Measurements from ENCODE around the gene ARHGAP18. TPM values are rescaled to one million over a fixed set of nuclear protein-coding genes. Genes with fewer than 3 reads are reported as not detected.

The ARHGAP18 gene
- total and polyA plus RNA-seq, 5 donors from 2014 or later: 2.2 to 5.4 (median 5.0) TPM

DNA sequence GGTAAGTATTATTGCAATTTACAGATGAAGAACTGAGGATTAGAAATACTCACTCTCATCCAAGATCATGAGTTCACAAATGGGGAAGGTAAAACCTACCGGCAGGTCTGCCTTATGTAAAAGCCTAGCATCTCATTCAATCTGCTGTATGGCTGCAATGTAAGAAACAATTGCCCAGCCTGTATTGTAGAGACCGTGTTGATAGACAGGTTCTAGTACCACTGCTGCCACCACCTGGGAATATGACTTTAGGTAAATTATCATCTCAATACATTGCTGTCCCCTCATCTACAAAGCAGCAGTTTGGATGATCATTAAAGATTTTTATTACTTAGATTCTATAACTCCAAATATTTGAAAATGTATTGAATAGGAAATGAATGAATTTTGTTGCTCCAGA, 23.3 kb upstream of the ARHGAP18 start:
- Histone ChIP-seq H3K27me3 (ENCODE audit: control insufficient read depth, insufficient read depth, low read length) (no peaks in the 10 kb centered on the region), H3K4me3 (ENCODE audit: low read depth, low read length) (no peak overlapping the region), H3K27ac (ENCODE audit: insufficient read depth, low read length, poor library complexity, severe bottlenecking) (no peak overlapping the region), H3K36me3 (ENCODE audit: control insufficient read depth, insufficient read depth, low read length) (no peaks in the 10 kb centered on the region), H3K9me3 (ENCODE audit: control insufficient read depth in 2 of 2, low read length in 2 of 2) (no peaks in the 10 kb centered on the region), H3K4me1 (ENCODE audit: control insufficient read depth, insufficient read depth, low read length, poor library complexity, severe bottlenecking) (no peaks in the 10 kb centered on the region)
- H3K27me3 Mint-ChIP-seq: no peaks in the 10 kb centered on the region
- ATAC-seq (ENCODE audit: low read depth in 2 of 2) (no peak), DNase-seq (peak in 1 of 3 donors; percentile 39)
- H3K4me3 Mint-ChIP-seq: no peak overlapping the region
- no peaks in the 10 kb centered on the region for H3K9me3 Mint-ChIP-seq
- H3K36me3 Mint-ChIP-seq: no peaks in the 10 kb centered on the region
- no peak overlapping the region for H3K27ac Mint-ChIP-seq
- peaks cover 9 to 19% (median 11%) of the 10 kb centered on the region in 4 donors for H3K4me1 Mint-ChIP-seq

DNA sequence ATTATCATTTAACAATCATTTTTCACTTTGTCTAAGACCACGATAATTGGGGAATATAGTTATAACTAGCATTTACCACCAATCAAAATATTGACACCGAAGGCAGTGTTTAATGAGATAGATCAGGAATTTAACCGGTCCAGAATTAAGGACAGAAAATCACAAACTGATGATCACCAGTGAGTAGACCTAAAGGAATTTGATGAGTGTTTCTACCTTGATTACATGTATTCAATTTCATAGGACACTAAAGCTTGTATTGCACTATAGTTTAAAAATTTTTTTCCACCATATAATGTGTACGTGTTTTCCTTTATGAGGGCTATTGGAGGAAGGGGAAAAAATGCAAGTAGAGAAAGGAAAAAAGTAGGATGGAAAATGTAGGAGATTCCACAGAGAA, 22.6 kb upstream of the ARHGAP18 start:
- H3K9me3 ChIP-seq (ENCODE audit: control insufficient read depth in 2 of 2, low read length in 2 of 2): no peaks in the 10 kb centered on the region
- H3K27me3 ChIP-seq (ENCODE audit: control insufficient read depth, insufficient read depth, low read length): no peaks in the 10 kb centered on the region
- H3K36me3 ChIP-seq (ENCODE audit: control insufficient read depth, insufficient read depth, low read length): no peaks in the 10 kb centered on the region
- no peaks in the 10 kb centered on the region for H3K27me3 Mint-ChIP-seq
- H3K36me3 Mint-ChIP-seq: no peaks in the 10 kb centered on the region
- H3K4me3 ChIP-seq (ENCODE audit: low read depth, low read length): no peak overlapping the region
- H3K27ac Mint-ChIP-seq: no peak overlapping the region
- H3K9me3 Mint-ChIP-seq: no peaks in the 10 kb centered on the region
- peaks cover 9 to 19% (median 11%) of the 10 kb centered on the region in 4 donors for H3K4me1 Mint-ChIP-seq
- no peak for ATAC-seq (ENCODE audit: low read depth in 2 of 2)
- no peak overlapping the region for H3K4me3 Mint-ChIP-seq
- no peak overlapping the region for H3K27ac ChIP-seq (ENCODE audit: insufficient read depth, low read length, poor library complexity, severe bottlenecking)
- H3K4me1 ChIP-seq (ENCODE audit: control insufficient read depth, insufficient read depth, low read length, poor library complexity, severe bottlenecking): no peaks in the 10 kb centered on the region
- no peak for DNase-seq

DNA sequence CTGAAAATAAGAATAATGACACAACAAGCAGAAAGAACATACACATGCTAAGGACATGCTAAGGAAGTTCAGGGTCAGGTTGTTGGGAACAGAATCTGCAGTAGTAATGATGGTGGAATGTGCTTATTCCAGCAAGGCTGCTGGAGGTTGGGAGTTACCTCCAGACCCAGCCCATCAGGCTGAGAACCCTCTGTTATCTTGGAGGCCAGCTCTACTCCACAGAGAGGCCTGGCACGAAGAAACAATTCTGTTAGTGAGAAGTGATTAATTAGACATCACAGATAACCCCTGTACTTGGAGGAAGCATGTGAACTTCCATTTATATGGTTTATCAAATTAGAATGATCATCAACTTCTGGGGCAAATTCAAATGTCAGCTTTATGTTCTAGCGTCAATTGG, 22.1 kb upstream of the ARHGAP18 start:
- no peak overlapping the region for H3K27ac Mint-ChIP-seq

GRCh38 chr6:129731428-129731827, 21.5 kb upstream of the ARHGAP18 start:
- Mint-ChIP-seq H3K27me3 (no peaks in the 10 kb centered on the region), H3K36me3 (no peaks in the 10 kb centered on the region), H3K4me3 (no peak overlapping the region), H3K4me1 (peaks cover 10 to 19% (median 11%) of the 10 kb centered on the region in 4 donors), H3K27ac (no peak overlapping the region), H3K9me3 (no peaks in the 10 kb centered on the region)
- Histone ChIP-seq H3K9me3 (ENCODE audit: control insufficient read depth in 2 of 2, low read length in 2 of 2) (no peaks in the 10 kb centered on the region), H3K27ac (ENCODE audit: insufficient read depth, low read length, poor library complexity, severe bottlenecking) (no peak overlapping the region), H3K36me3 (ENCODE audit: control insufficient read depth, insufficient read depth, low read length) (no peaks in the 10 kb centered on the region), H3K27me3 (ENCODE audit: control insufficient read depth, insufficient read depth, low read length) (no peaks in the 10 kb centered on the region), H3K4me1 (ENCODE audit: control insufficient read depth, insufficient read depth, low read length, poor library complexity, severe bottlenecking) (no peaks in the 10 kb centered on the region), H3K4me3 (ENCODE audit: low read depth, low read length) (no peak overlapping the region)
- DNase-seq (no peak), ATAC-seq (ENCODE audit: low read depth in 2 of 2) (no peak)

More for the DNA sequence above, 22.1 kb upstream of the ARHGAP18 start:
- Histone ChIP-seq H3K27me3 (ENCODE audit: control insufficient read depth, insufficient read depth, low read length) (no peaks in the 10 kb centered on the region), H3K4me1 (ENCODE audit: control insufficient read depth, insufficient read depth, low read length, poor library complexity, severe bottlenecking) (no peaks in the 10 kb centered on the region), H3K4me3 (ENCODE audit: low read depth, low read length) (no peak overlapping the region), H3K9me3 (ENCODE audit: control insufficient read depth in 2 of 2, low read length in 2 of 2) (no peaks in the 10 kb centered on the region), H3K27ac (ENCODE audit: insufficient read depth, low read length, poor library complexity, severe bottlenecking) (no peak overlapping the region), H3K36me3 (ENCODE audit: control insufficient read depth, insufficient read depth, low read length) (no peaks in the 10 kb centered on the region)
- no peak for DNase-seq
- Mint-ChIP-seq H3K36me3 (no peaks in the 10 kb centered on the region), H3K4me3 (no peak overlapping the region), H3K9me3 (no peaks in the 10 kb centered on the region), H3K4me1 (peaks cover 10 to 19% (median 11%) of the 10 kb centered on the region in 4 donors), H3K27me3 (no peaks in the 10 kb centered on the region)
- ATAC-seq (ENCODE audit: low read depth in 2 of 2): no peak

DNA sequence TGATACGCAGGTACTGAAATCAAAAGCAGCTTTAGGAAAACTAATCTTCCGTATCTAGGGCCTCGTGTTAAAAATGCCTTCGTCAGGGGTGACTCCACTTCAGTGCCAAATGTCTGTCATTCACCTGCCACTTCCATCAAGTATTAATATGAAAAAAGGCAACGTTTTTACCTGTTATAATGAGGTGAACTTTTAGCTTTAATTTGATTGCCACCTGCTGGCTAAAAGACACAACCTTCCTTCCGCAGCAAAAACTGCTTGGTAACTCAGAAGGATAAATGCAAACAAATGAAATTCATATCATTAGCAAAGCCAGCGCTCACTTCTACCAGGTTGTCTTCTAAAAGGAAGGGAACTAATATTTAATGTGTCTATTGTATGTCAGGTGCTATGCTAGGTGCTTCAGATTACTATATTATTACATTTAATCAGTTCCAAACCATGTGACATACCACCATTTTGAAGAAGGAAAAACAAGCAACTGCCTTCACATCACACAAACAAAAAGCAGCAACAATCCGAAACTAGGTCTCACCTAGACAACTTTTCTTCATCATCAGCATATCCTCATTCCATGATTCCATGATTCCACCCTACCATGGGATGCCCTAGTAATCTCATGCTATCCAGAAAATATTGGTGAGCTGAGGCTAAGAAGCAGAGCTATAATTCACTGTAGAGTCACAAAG, 20.6 kb upstream of the ARHGAP18 start:
- peaks cover 10 to 19% (median 11%) of the 10 kb centered on the region in 4 donors for H3K4me1 Mint-ChIP-seq
- H3K4me3 Mint-ChIP-seq: no peak overlapping the region
- no peaks in the 10 kb centered on the region for H3K9me3 ChIP-seq (ENCODE audit: control insufficient read depth in 2 of 2, low read length in 2 of 2)
- H3K36me3 Mint-ChIP-seq: no peaks in the 10 kb centered on the region
- H3K27me3 Mint-ChIP-seq: no peaks in the 10 kb centered on the region
- H3K27me3 ChIP-seq (ENCODE audit: control insufficient read depth, insufficient read depth, low read length): no peaks in the 10 kb centered on the region
- peak in 2 of 3 donors; percentile 64 to 67 for DNase-seq
- H3K27ac ChIP-seq (ENCODE audit: insufficient read depth, low read length, poor library complexity, severe bottlenecking): no peak overlapping the region
- H3K9me3 Mint-ChIP-seq: no peaks in the 10 kb centered on the region
- no peaks in the 10 kb centered on the region for H3K4me1 ChIP-seq (ENCODE audit: control insufficient read depth, insufficient read depth, low read length, poor library complexity, severe bottlenecking)
- peak in 1 of 2 donors; percentile 48 for ATAC-seq (ENCODE audit: low read depth in 2 of 2)
- H3K36me3 ChIP-seq (ENCODE audit: control insufficient read depth, insufficient read depth, low read length): no peaks in the 10 kb centered on the region
- peak overlapping the region in 2 of 3 donors; percentile 37 to 57 for H3K27ac Mint-ChIP-seq
- H3K4me3 ChIP-seq (ENCODE audit: low read depth, low read length): no peak overlapping the region

DNA sequence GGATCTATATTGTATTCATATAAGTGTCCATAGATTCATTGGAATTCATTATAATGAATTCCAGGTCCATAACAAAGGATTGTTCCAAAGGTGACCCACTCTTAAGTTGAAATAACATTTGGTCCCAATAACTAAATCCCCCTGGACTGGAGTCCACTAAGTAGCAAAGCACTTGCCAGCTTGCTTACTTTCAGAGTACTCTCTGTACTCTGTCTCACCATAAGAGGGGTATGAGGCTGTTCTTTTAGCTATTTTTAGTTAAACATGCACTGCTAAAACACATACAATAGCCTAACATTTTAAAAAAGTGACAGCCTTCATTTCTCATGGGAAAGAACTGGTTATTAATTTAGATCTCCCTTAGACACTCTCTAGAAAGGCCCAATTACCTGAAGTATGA, 16.7 kb upstream of the ARHGAP18 start:
- Histone ChIP-seq H3K36me3 (ENCODE audit: control insufficient read depth, insufficient read depth, low read length) (no peaks in the 10 kb centered on the region), H3K4me1 (ENCODE audit: control insufficient read depth, insufficient read depth, low read length, poor library complexity, severe bottlenecking) (no peaks in the 10 kb centered on the region), H3K9me3 (ENCODE audit: control insufficient read depth in 2 of 2, low read length in 2 of 2) (no peaks in the 10 kb centered on the region), H3K27me3 (ENCODE audit: control insufficient read depth, insufficient read depth, low read length) (no peaks in the 10 kb centered on the region), H3K4me3 (ENCODE audit: low read depth, low read length) (no peak overlapping the region), H3K27ac (ENCODE audit: insufficient read depth, low read length, poor library complexity, severe bottlenecking) (no peak overlapping the region)
- H3K9me3 Mint-ChIP-seq: no peaks in the 10 kb centered on the region
- DNase-seq: no peak
- no peaks in the 10 kb centered on the region for H3K27me3 Mint-ChIP-seq
- ATAC-seq (ENCODE audit: low read depth in 2 of 2): no peak
- no peak overlapping the region for H3K27ac Mint-ChIP-seq
- peaks cover 5 to 8% (median 6%) of the 10 kb centered on the region in 4 donors for H3K4me1 Mint-ChIP-seq
- H3K4me3 Mint-ChIP-seq: no peak overlapping the region
- no peaks in the 10 kb centered on the region for H3K36me3 Mint-ChIP-seq

DNA sequence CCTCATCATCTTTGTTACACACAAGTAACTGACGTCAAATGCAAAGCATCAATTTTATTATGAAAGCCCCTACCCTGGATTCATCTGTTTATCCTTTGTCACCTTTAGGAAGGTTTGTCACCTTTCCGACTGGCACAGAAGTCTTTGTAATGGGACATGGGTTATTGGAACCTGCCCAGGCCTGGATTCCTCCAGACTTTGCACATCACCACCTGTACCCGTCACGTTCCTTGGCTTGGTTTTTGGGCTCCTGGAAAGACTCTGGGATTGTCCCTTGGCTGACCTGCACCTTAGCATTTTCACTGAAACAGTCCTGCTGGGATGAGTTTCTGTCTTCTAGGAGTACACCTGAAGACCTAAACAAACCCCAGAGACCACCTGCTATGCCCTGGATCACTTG, 15.4 kb upstream of the ARHGAP18 start:
- no peaks in the 10 kb centered on the region for H3K36me3 Mint-ChIP-seq
- Histone ChIP-seq H3K9me3 (ENCODE audit: control insufficient read depth in 2 of 2, low read length in 2 of 2) (no peaks in the 10 kb centered on the region), H3K36me3 (ENCODE audit: control insufficient read depth, insufficient read depth, low read length) (no peaks in the 10 kb centered on the region), H3K27me3 (ENCODE audit: control insufficient read depth, insufficient read depth, low read length) (no peaks in the 10 kb centered on the region), H3K4me1 (ENCODE audit: control insufficient read depth, insufficient read depth, low read length, poor library complexity, severe bottlenecking) (no peaks in the 10 kb centered on the region), H3K27ac (ENCODE audit: insufficient read depth, low read length, poor library complexity, severe bottlenecking) (no peak overlapping the region), H3K4me3 (ENCODE audit: low read depth, low read length) (no peak overlapping the region)
- no peaks in the 10 kb centered on the region for H3K27me3 Mint-ChIP-seq
- H3K9me3 Mint-ChIP-seq: no peaks in the 10 kb centered on the region
- H3K4me1 Mint-ChIP-seq: peaks cover 0 to 3% (median 2%) of the 10 kb centered on the region in 4 donors
- DNase-seq: no peak
- no peak for ATAC-seq (ENCODE audit: low read depth in 2 of 2)
- H3K4me3 Mint-ChIP-seq: no peak overlapping the region
- no peak overlapping the region for H3K27ac Mint-ChIP-seq

DNA sequence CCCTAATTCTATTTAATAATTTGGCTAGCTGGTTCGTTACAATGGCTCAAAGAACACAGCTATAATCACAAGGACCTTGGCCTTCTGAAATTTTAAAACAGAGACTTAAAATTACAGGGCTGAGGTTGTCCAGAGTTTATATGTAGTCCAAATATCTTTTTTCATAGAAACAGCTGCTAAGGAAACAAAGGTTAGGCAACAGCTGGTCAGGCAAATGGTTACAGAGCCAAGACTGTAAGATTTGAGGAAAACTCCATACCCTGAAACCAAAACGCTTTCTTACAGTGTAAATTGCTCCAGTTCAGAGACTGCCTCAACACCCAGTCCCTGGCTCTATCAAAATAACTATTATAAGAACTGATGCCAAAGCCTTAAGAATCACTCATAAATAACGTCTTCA, 9.7 kb upstream of the ARHGAP18 start:
- Mint-ChIP-seq H3K27ac (no peak overlapping the region), H3K36me3 (no peaks in the 10 kb centered on the region), H3K27me3 (no peaks in the 10 kb centered on the region), H3K9me3 (no peaks in the 10 kb centered on the region), H3K4me1 (peaks cover 0 to 4% (median 1%) of the 10 kb centered on the region in 4 donors), H3K4me3 (no peak overlapping the region)
- H3K27me3 ChIP-seq (ENCODE audit: control insufficient read depth, insufficient read depth, low read length): no peaks in the 10 kb centered on the region
- no peak overlapping the region for H3K27ac ChIP-seq (ENCODE audit: insufficient read depth, low read length, poor library complexity, severe bottlenecking)
- H3K4me3 ChIP-seq (ENCODE audit: low read depth, low read length): no peak overlapping the region
- H3K36me3 ChIP-seq (ENCODE audit: control insufficient read depth, insufficient read depth, low read length): no peaks in the 10 kb centered on the region
- H3K9me3 ChIP-seq (ENCODE audit: control insufficient read depth in 2 of 2, low read length in 2 of 2): no peaks in the 10 kb centered on the region
- ATAC-seq (ENCODE audit: low read depth in 2 of 2) (no peak), DNase-seq (no peak)
- H3K4me1 ChIP-seq (ENCODE audit: control insufficient read depth, insufficient read depth, low read length, poor library complexity, severe bottlenecking): no peaks in the 10 kb centered on the region
